Epithelial cell of umbilical artery (primary cell): Measurements from ENCODE around the gene RAB3D. TPM values are rescaled to one million over a fixed set of nuclear protein-coding genes. Genes with fewer than 3 reads are reported as not detected.

Source experiments
- total RNA-seq: library from RNA; depleted of rRNA; stranded (reverse); fragments of >200 nt; gene quantifications from 2 replicates; pipeline ENCODE4 v1.2.3, GENCODE V29; 2014

Gene RAB3D, protein sequence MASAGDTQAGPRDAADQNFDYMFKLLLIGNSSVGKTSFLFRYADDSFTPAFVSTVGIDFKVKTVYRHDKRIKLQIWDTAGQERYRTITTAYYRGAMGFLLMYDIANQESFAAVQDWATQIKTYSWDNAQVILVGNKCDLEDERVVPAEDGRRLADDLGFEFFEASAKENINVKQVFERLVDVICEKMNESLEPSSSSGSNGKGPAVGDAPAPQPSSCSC
- total RNA-seq, result 31.8 and 32.2 TPM in 2 replicates

GRCh38 chr19:11339254-11340098 lies at the start of gene RAB3D:
RAB3D (minus strand) TSS chr19:11339657; CDS start chr19:11337399, 2,258 bp downstream.

GRCh38 chr19:11374433-11375142 lies 35.1 kb upstream of the RAB3D start, which contains the start of gene SWSAP1:
SWSAP1 (plus strand) TSS chr19:11374666; CDS start chr19:11374681, 15 bp downstream.

GRCh38 chr19:11355160-11356073 lies 16.0 kb upstream of the RAB3D start, which contains the start of gene PLPPR2:
PLPPR2 (plus strand) TSS chr19:11355432; CDS start chr19:11357674, 2,242 bp downstream.

GRCh38 chr19:11346104-11346940 lies 6.9 kb upstream of the RAB3D start, which contains the start of the genes CCDC159 and TMEM205:
CCDC159 (plus strand) TSS chr19:11346519; CDS start chr19:11346607, 88 bp downstream.
TMEM205 (minus strand) TSS chr19:11346268; CDS start chr19:11345619, 649 bp downstream.

GRCh38 chr19:11295665-11296245 lies 43.7 kb downstream of the RAB3D start, which contains the start of gene TSPAN16:
TSPAN16 (plus strand) TSS chr19:11296160; CDS start chr19:11296298, 138 bp downstream.

Other genes starting within 250 kb of the RAB3D start
- gene SPC24, start 183.9 kb downstream of the RAB3D start, total RNA-seq, result 70.5 and 117 TPM in 2 replicates
- gene KANK2, start 142.1 kb downstream of the RAB3D start, total RNA-seq, result 59.4 and 74.8 TPM in 2 replicates
- gene ANGPTL8, start 100.0 kb downstream of the RAB3D start, total RNA-seq, result not detected in 2 replicates
- 39.8 and 71.5 TPM in 2 replicates for gene DOCK6, start 77.1 kb downstream of the RAB3D start, total RNA-seq
- not detected in 2 replicates for gene TSPAN16, start 43.5 kb downstream of the RAB3D start, total RNA-seq
- 133 and 199 TPM in 2 replicates for gene TMEM205, start 6.6 kb upstream of the RAB3D start, total RNA-seq
- 3.8 and 6.2 TPM in 2 replicates for gene CCDC159, start 6.9 kb upstream of the RAB3D start, total RNA-seq
- 3.8 and 6.2 TPM in 2 replicates for gene PLPPR2, start 15.8 kb upstream of the RAB3D start, total RNA-seq
- 0.61 and 0.65 TPM in 2 replicates for gene SWSAP1, start 35.0 kb upstream of the RAB3D start, total RNA-seq
- 5.6 and 6.8 TPM in 2 replicates for gene EPOR, start 44.7 kb upstream of the RAB3D start, total RNA-seq
- gene RGL3, start 79.7 kb upstream of the RAB3D start, total RNA-seq, result 2.1 and 3.2 TPM in 2 replicates
- under 0.01 TPM in 1 of 2 replicates, not detected in the other for gene ODAD3, start 95.5 kb upstream of the RAB3D start, total RNA-seq
- 99.2 and 102 TPM in 2 replicates for gene PRKCSH, start 96.0 kb upstream of the RAB3D start, total RNA-seq
- not detected in 2 replicates for gene ELAVL3, start 141.4 kb upstream of the RAB3D start, total RNA-seq
- 6.8 and 7.9 TPM in 2 replicates for gene ZNF653, start 166.2 kb upstream of the RAB3D start, total RNA-seq
- gene ECSIT, start 189.5 kb upstream of the RAB3D start, total RNA-seq, result 34.1 and 38.9 TPM in 2 replicates
- gene CNN1, start 199.2 kb upstream of the RAB3D start, total RNA-seq, result 0.32 and 2.0 TPM in 2 replicates
- gene ELOF1, start 219.6 kb upstream of the RAB3D start, total RNA-seq, result 24.5 and 30.2 TPM in 2 replicates
- gene ACP5, start 238.0 kb upstream of the RAB3D start, total RNA-seq, result not detected in 2 replicates